HG03342 (cell line): ENCODE results near the gene PIK3R4.

Source experiments
- ATAC-seq: cut with Tn5 transposase; IDR thresholded peaks from one replicate; pipeline ENCODE4 v1.9.1; 2021; ENCODE audit warnings: mild to moderate bottlenecking, moderate library complexity; ENCODE audit not compliant: unreplicated experiment

The PIK3R4 gene

GRCh38 chr3:130741946-130742610 is 4.6 kb downstream of the PIK3R4 start:
- no peak for ATAC-seq

GRCh38 chr3:130739848-130740247 is 6.8 kb downstream of the PIK3R4 start:
- ATAC-seq, result no peak

- ATAC-seq, result no peak
Observed at GRCh38 chr3:130738241-130738640, 8.4 kb downstream of the PIK3R4 start.

- ATAC-seq, result no peak
Observed at GRCh38 chr3:130737622-130738021, 9.0 kb downstream of the PIK3R4 start.

- ATAC-seq, result no peak
Observed at GRCh38 chr3:130733236-130733875, 13.3 kb downstream of the PIK3R4 start.

- ATAC-seq, result no peak
Observed at GRCh38 chr3:130732501-130732900, 14.1 kb downstream of the PIK3R4 start.

- ATAC-seq, result no peak
Observed at GRCh38 chr3:130731817-130732216, 14.8 kb downstream of the PIK3R4 start.

GRCh38 chr3:130729154-130729553 is 17.5 kb downstream of the PIK3R4 start:
- no peak for ATAC-seq

GRCh38 chr3:130728037-130728436 is 18.6 kb downstream of the PIK3R4 start:
- ATAC-seq, result no peak

- no peak for ATAC-seq
Observed at GRCh38 chr3:130725746-130726145, 20.9 kb downstream of the PIK3R4 start.

GRCh38 chr3:130715616-130716015 is 31.0 kb downstream of the PIK3R4 start:
- no peak for ATAC-seq

- ATAC-seq, result no peak
Observed at GRCh38 chr3:130712718-130713423, 33.8 kb downstream of the PIK3R4 start.

GRCh38 chr3:130711565-130712324 is 34.9 kb downstream of the PIK3R4 start:
- no peak for ATAC-seq

- ATAC-seq, result no peak
Observed at GRCh38 chr3:130709671-130710070, 37.0 kb downstream of the PIK3R4 start.

GRCh38 chr3:130707902-130708601 is 38.6 kb downstream of the PIK3R4 start:
- no peak for ATAC-seq

- ATAC-seq, result no peak
Observed at GRCh38 chr3:130705501-130705900, 41.1 kb downstream of the PIK3R4 start.

- ATAC-seq, result no peak
Observed at GRCh38 chr3:130702985-130703384, 43.6 kb downstream of the PIK3R4 start.

GRCh38 chr3:130700541-130700940 is 46.1 kb downstream of the PIK3R4 start:
- ATAC-seq, result no peak

- ATAC-seq, result no peak
Observed at GRCh38 chr3:130699765-130700164, 46.9 kb downstream of the PIK3R4 start.

GRCh38 chr3:130693314-130693713 is 53.3 kb downstream of the PIK3R4 start:
- ATAC-seq, result no peak

- ATAC-seq, result no peak
Observed at GRCh38 chr3:130692455-130692854, 54.2 kb downstream of the PIK3R4 start.
